Measurements from ENCODE around the gene GPR152. TPM values are rescaled to one million over a fixed set of nuclear protein-coding genes. Genes with fewer than 3 reads are reported as not detected.

GPR152 gene
- total RNA-seq, 2 experiments from 2014 or later, result not detected

GRCh38 chr11:67436459-67437081, 16.0 kb downstream of the GPR152 start:
- no TSS peak for BruUV-seq (replicated peaks)
- TF ChIP-seq CTCF (conservative IDR thresholded peaks at IDR 0.05; ENCODE audit: low read length), result no peak
- no peak for TF ChIP-seq EZH2phosphoT487 (IDR thresholded peaks at IDR 0.05; ENCODE audit: borderline replicate concordance, low read depth, low read length)
- H3K4me1 ChIP-seq (ENCODE audit: insufficient read depth, low read length, poor library complexity, severe bottlenecking), result peaks cover 75% of the 10 kb centered on the region
- intact Hi-C loops (cut with micrococcal nuclease; ENCODE audit: unreplicated experiment), result loop anchor here (1.0 to 2.0 kb wide), 4 partner anchors 28 to 70 kb away; partner anchors contain the start of gene TMEM134
- peaks cover 66% of the 10 kb centered on the region for H3K36me3 ChIP-seq (ENCODE audit: insufficient read depth, low read length)
- ChIA-PET POLR2A (interaction anchor here (0.6 to 3.6 kb wide), 9 partner anchors 13 to 208 kb away, joined by 3 to 38 read pairs (median 18); partner anchors contain the start of genes PPP1CA, TBC1D10C and TMEM134), CTCF (ENCODE audit: unreplicated experiment) (interaction anchor here (0.5 kb wide), 2 partner anchors 42 to 1856 kb away, joined by 3 to 4 read pairs; no protein-coding TSS in a partner anchor)
- H2AFZ ChIP-seq (ENCODE audit: low read length), result no peak overlapping the region
- peak; percentile 91 for DNase-seq (ENCODE audit: low spot score)
- no peaks in the 10 kb centered on the region for H3K9me3 ChIP-seq (ENCODE audit: low read length)
- no peaks in the 10 kb centered on the region for H3K9me2 ChIP-seq (ENCODE audit: insufficient read depth, low read length)
- peaks cover 12% of the 10 kb centered on the region for H4K20me1 ChIP-seq (ENCODE audit: insufficient read depth, low read length)
- peak overlapping the region; percentile 81 for H3K4me3 ChIP-seq (ENCODE audit: low read depth, low read length, poor library complexity, severe bottlenecking)
- H3K79me2 ChIP-seq (ENCODE audit: insufficient read depth, low read depth, low read length), result peaks cover 29% of the 10 kb centered on the region
- H3K27ac ChIP-seq (ENCODE audit: low read depth, low read length, poor library complexity, severe bottlenecking), result peak overlapping the region; percentile 94
- peak overlapping the region; percentile 97 for H3K4me2 ChIP-seq (ENCODE audit: low read length)

GRCh38 chr11:67435727-67436458, 16.6 kb downstream of the GPR152 start:
- H3K9me3 ChIP-seq (ENCODE audit: low read length), result no peaks in the 10 kb centered on the region
- H3K36me3 ChIP-seq (ENCODE audit: insufficient read depth, low read length), result peaks cover 68% of the 10 kb centered on the region
- peak overlapping the region; percentile 97 for H3K4me2 ChIP-seq (ENCODE audit: low read length)
- H3K9me2 ChIP-seq (ENCODE audit: insufficient read depth, low read length), result no peaks in the 10 kb centered on the region
- CTCF ChIA-PET (ENCODE audit: unreplicated experiment), result interaction anchor here (0.5 kb wide), 2 partner anchors 43 to 1856 kb away, joined by 3 to 4 read pairs; no protein-coding TSS in a partner anchor
- peaks cover 69% of the 10 kb centered on the region for H3K4me1 ChIP-seq (ENCODE audit: insufficient read depth, low read length, poor library complexity, severe bottlenecking)
- H3K4me3 ChIP-seq (ENCODE audit: low read depth, low read length, poor library complexity, severe bottlenecking), result peak overlapping the region; percentile 81
- intact Hi-C loops (cut with micrococcal nuclease; ENCODE audit: unreplicated experiment), result loop anchor here (2.0 kb wide), 1 partner anchor 27 kb away; no protein-coding TSS in a partner anchor
- BruUV-seq (replicated peaks), result TSS peak; percentile 88
- H3K79me2 ChIP-seq (ENCODE audit: insufficient read depth, low read depth, low read length), result peaks cover 29% of the 10 kb centered on the region
- H3K27ac ChIP-seq (ENCODE audit: low read depth, low read length, poor library complexity, severe bottlenecking), result peak overlapping the region; percentile 94
- TF ChIP-seq EZH2phosphoT487 (IDR thresholded peaks at IDR 0.05; ENCODE audit: borderline replicate concordance, low read depth, low read length), result no peak
- TF ChIP-seq CTCF (conservative IDR thresholded peaks at IDR 0.05; ENCODE audit: low read length), result no peak
- peaks cover 12% of the 10 kb centered on the region for H4K20me1 ChIP-seq (ENCODE audit: insufficient read depth, low read length)
- DNase-seq (ENCODE audit: low spot score), result no peak
- POLR2A ChIA-PET, result interaction anchor here (2.6 to 3.6 kb wide), 4 partner anchors 24 to 33 kb away, joined by 18 to 38 read pairs (median 29); partner anchors contain the start of genes PPP1CA, TBC1D10C and TMEM134
- H2AFZ ChIP-seq (ENCODE audit: low read length), result no peak overlapping the region
